ENCODE measurements around the gene VIL1.

- TF ChIP-seq CTCF (IDR thresholded peaks at IDR 0.05) (no peak), POLR2A (IDR thresholded peaks at IDR 0.05) (peak; percentile 11)
Observed at GRCh38 chr2:218383892-218384519, 34.9 kb upstream of the VIL1 start.
